Measurements from ENCODE around the gene C2CD3.

Gene C2CD3, protein sequence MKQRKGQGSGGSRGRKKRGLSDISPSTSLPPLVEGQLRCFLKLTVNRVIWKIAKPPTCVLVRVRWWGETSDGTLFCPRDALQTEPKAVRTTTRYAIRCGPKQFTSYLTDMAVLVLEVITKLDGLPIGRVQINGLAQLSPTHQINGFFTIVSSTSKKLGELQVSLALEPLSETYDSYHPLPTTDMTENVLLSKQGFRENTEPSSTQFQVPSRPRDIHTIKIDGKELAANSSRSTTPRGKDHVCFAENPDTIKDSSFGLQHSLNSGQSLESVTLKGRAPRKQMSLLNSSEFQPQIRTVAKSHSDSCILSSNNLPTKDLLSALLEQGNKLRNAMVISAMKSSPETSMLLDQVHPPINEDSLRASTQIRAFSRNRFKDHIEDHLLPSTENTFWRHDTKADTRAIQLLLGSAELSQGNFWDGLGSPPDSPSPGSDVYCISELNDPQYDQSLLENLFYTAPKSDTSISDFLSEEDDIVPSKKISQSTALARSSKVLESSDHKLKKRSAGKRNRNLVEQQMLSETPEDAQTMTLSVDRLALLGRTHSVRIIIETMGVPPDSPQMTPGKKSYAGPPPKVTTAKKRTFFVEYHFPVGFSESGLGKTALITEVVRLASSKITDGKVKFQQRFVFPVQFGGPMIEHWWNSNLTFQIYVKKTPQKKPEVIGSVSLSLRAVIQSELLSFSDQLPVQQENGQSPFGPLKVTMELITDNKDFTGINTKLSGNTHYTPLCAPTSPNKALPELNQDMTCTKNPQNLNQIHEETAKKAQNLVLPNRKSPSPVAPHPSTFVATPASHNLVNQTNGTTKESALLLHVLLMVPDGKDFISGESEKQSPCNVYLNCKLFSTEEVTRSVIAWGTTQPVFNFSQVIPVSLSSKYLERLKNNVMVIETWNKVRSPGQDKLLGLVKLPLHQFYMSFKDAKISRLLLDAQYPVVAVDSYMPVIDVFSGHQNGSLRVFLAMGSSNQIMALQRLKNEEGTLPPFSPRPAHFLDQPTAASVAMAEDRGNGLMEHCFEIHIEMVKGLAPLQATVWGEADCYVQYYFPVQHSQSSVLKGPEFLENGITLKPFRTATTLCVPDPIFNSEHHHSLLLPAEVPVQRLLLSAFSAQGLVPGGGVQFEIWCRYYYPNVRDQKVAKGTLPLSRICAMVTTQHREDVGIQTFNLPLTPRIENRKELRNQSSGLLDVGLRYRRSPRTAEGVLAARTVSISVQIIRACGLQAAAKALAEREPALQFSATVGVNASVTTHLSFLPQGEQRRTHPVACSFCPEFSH (N-terminal part only)

DNA sequence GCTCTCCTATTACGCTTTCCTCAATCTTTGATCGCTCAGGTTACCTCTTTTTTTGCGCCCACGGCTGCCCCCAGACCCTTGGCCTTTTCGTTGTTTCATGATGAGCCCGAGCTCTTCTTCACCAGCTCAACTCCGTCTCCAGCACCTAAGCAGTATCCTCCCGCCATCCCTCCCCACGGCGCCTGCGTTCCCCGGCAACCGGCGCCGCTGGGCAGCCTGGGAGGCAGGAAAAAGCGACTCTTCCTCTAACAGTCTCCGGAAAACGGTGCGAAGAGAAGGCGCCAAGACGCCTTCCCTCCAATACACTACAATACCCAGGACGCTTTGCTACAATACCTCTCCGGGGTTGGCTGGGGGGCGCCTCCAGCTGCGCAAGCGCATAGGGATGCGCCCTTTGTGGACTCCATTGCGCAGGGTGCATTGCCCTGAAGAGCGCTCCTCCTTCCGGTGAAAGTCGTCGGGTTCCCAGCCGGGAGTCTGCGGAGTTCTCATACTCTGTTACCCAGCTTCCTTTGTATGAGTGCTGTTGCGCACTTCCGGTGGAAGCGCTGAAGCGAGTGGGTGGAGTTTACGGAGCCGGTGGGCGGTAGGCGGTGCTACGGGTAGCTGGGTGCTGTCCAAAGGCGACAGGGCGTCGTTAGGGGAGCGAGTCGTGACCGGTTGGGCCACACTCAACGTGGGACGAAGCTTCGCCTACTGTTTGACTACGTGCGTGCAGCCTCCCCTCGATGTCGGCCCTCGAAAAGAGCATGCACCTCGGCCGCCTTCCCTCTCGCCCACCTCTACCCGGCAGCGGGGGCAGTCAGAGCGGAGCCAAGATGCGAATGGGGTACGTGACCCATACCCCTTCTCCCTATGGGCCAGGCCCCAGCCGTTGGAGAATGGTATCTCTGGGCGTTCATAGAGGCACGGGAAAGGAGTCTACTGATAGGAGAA is at the start of gene C2CD3, which contains the start of gene PPME1:
Gene C2CD3 (minus strand): TSS at position 309 of the 936 bp plus-strand sequence. CDS start 210 bp downstream, at position 99.
Gene PPME1 (plus strand): TSS at position 596 of the 936 bp plus-strand sequence. CDS start 133 bp downstream, at position 729.
- DNase-seq (ENCODE audit: low read depth) = peak; percentile 100
- peak within 1 kb of the TSS; percentile 89 for H3K4me3 ChIP-seq (ENCODE audit: low read length)
- TF ChIP-seq, protein P1, sequence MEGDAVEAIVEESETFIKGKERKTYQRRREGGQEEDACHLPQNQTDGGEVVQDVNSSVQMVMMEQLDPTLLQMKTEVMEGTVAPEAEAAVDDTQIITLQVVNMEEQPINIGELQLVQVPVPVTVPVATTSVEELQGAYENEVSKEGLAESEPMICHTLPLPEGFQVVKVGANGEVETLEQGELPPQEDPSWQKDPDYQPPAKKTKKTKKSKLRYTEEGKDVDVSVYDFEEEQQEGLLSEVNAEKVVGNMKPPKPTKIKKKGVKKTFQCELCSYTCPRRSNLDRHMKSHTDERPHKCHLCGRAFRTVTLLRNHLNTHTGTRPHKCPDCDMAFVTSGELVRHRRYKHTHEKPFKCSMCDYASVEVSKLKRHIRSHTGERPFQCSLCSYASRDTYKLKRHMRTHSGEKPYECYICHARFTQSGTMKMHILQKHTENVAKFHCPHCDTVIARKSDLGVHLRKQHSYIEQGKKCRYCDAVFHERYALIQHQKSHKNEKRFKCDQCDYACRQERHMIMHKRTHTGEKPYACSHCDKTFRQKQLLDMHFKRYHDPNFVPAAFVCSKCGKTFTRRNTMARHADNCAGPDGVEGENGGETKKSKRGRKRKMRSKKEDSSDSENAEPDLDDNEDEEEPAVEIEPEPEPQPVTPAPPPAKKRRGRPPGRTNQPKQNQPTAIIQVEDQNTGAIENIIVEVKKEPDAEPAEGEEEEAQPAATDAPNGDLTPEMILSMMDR (IDR thresholded peaks at IDR 0.05; ENCODE audit: insufficient read depth, low read depth, low read length, missing control alignments) = peak; percentile 36

DNA sequence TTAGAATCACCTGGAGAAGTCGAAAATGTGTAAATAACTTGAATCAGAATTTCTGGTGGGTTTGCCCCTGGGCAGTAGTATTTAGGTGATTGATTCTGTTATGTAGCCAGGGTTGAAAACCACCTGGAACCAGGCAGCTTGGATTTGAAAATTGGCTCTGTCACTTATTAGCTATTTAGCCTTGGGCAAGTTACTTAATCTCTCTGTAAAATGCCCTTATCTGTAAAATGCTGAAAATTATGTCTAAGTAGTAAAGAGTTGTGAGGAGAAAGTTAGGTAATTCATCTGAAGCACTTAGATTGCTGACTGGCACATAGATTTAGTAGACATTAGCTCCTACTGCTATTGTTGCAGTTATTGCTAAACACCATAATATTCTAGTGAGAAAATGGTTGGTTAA is 49.6 kb upstream of the C2CD3 start:
- H3K4me3 ChIP-seq (ENCODE audit: low read length) = no peak overlapping the region
- TF ChIP-seq, protein P1 (IDR thresholded peaks at IDR 0.05; ENCODE audit: insufficient read depth, low read depth, low read length, missing control alignments) = no peak
- DNase-seq (ENCODE audit: low read depth) = peak; percentile 24

DNA sequence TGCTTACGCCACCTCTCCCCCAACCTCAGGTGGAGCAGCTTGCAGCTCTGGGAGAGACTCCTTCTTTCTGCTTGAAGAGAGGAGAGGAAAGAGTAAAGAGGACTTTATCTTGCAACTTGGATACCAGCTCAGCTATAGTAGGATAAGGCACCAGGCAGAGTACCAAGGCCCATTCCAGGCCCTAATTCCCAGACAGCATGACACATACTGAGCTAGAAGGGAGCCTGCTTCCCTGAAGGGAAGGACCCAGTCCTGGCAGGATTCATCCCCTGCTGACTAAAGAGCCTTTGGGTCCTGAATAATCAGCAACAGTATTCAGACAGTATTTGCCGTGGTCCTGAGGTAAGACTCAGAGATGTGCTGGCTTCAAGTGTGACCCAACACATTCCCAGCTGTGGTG is 41.7 kb upstream of the C2CD3 start:
- TF ChIP-seq, protein P1 (IDR thresholded peaks at IDR 0.05; ENCODE audit: insufficient read depth, low read depth, low read length, missing control alignments) = no peak
- no peak for DNase-seq (ENCODE audit: low read depth)
- H3K4me3 ChIP-seq (ENCODE audit: low read length) = no peak overlapping the region

GRCh38 chr11:74208507-74208906 is 37.7 kb upstream of the C2CD3 start:
- no peak for DNase-seq (ENCODE audit: low read depth)
- TF ChIP-seq, protein P1 (IDR thresholded peaks at IDR 0.05; ENCODE audit: insufficient read depth, low read depth, low read length, missing control alignments) = no peak
- no peak overlapping the region for H3K4me3 ChIP-seq (ENCODE audit: low read length)

DNA sequence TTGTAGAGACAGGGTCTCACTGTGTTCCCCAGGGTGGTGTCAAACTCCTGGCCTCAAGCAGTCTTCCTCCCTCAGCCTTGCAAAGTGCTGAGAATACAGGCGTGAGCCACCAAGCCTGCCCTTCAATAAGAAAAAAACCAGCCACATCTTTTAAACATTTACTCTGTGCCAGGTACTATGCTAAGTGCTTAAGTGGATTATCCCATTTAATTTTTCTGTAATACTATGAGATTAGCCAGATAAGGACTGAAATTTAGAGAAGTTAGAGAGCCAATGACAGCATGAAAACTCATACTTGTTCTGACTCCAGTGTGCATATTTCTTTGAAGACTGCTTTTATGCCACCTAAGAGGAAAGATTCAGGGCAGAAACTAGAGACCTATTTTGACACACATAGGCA is 35.9 kb upstream of the C2CD3 start:
- H3K4me3 ChIP-seq (ENCODE audit: low read length) = no peak overlapping the region
- no peak for DNase-seq (ENCODE audit: low read depth)
- TF ChIP-seq, protein P1 (IDR thresholded peaks at IDR 0.05; ENCODE audit: insufficient read depth, low read depth, low read length, missing control alignments) = no peak
